GM04504 (cell line): ENCODE results near the gene MRPL50.

ENCODE experiments used
- DNase-seq: peaks from one replicate; pipeline ENCODE4 v3.0.0-alpha.2; 2012; ENCODE audit warnings: low read depth

MRPL50 gene

DNA sequence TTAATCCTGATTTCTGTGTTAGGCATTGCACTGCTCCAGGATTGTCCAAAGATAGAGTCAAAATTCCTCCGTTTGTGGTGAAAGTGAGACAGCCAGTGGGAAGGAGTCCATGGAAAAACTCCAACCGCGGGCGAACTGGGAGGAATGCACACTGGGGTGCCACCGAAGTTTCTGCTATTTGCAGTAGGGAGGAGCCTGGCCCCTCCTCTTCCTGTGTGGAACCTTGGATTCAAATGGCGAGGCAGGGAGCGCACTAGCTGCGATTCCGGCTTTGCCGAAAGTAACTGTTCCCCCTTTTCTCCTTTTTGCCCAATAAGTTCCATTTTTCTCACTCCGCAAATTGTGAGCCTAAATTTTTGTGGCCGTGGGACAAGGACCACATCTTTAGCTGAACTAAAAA lies 22.9 kb downstream of the MRPL50 start:
- DNase-seq = no peak

DNA sequence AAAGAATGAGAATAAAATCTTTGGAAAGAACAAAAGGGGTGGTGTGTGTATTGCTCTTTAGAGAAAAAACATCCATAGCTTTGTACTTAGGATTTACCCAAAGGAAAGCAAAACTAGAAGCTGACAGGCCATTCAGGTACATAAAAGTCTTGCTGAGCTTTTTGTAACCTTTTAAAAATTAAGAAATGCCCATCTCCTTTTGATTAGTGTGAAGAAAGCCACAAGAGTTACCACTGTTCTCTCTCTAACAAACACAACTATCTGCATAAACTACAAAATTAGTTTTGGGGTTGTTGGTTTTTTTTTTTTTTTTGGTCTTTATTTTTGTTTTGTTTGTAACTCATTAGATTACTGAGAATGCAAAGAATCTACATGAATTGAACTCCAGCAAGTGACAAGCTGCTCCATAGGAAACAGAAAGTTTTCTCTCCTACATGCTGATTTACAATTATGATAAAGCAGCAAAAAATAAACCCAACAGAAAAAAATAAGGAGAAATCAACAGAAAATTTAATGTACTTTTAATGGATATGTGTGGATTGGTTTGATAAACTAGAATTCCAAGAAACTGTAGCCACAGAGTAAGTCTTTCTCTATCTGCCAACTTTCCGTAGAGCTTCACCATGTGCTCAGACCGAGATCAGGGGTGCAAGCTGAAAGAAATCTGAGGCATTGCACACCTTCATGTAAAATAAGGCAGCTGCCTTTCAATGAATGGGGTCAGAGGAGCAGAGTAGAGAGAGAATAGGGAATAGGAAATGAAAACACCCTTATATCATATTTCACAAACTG lies 25.9 kb downstream of the MRPL50 start:
- DNase-seq = no peak

DNA sequence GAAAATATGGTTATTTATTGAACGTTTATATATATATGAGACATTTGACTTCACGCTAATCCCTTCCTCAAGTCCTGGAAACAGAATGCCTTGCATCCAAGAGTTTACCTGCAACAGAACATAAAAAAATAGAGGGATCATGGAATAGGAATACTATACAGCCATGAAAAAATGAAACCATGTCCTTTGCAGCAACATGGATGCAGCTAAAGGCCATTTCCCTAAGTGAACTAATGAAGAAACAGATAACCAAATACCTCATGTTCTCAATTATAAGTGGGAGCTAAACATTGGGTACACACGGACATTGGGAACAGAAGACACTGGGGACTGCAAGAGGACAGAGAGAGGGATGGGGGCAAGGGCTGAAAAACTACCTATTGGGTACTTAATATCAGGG lies 26.6 kb downstream of the MRPL50 start:
- no peak for DNase-seq

DNA sequence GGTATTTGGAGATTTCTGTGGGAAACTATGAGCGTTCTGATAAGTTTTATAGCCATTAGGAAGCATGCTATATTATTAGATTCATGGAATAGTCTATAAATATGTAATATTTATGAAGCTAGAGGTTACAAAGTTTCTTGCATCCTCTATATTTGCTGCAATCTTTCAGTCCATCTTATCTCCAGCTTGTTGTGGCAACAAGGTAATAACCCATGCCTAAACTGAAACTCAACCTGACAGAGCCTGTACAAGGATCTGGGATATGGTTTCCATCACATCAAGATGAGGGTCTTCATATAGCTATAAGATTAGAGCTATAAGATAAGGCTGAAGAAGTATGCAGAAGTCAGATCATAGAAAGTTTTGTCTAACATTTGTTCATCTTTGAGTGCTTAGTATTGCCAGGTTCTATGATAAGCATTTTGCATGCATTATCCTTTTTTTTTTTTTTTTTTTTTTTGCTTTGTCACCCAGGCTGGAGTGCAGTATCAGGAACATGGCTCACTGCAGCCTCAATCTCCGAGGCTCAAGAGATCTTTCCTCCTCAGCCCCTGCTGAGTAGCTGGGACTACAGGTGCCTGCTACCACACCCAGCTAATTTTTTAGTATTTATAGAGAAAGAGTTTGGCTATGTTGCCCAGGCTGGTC lies 28.4 kb downstream of the MRPL50 start:
- DNase-seq = no peak

DNA sequence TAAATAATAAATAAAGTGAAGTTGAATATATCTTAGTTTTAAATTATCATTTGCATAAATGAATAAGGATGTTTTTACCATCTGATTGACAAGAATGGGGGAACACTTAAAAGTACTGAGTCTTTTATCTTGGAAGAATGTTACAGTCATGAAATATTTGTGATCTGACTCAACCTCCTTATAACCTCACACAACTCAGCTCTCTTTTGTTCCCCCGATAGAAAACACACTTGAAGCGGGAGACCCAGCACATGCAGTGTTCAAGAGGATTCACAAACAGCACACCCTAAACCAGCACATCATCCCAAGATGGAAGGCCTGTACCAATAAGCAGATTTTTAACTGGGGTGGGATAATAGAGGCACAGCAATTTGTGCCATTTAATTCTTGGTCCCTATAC lies 29.1 kb downstream of the MRPL50 start:
- DNase-seq = no peak

DNA sequence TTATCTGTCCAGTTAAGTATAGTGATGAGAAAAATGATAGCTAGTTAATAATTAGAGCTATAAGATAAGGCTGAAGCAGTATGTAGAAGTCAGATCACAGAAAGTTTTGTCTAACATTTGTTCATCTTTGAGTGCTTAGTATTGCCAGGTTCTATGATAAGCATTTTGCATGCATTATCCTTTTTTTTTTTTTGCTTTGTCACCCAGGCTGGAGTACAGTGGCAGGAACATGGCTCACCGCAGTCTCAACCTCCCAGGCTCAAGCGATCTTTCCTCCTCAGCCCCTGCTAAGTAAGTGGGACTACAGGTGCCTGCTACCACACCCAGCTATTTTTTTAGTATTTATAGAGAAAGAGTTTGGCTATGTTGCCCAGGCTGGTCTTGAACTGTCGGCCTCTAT lies 31.1 kb downstream of the MRPL50 start:
- DNase-seq = no peak

DNA sequence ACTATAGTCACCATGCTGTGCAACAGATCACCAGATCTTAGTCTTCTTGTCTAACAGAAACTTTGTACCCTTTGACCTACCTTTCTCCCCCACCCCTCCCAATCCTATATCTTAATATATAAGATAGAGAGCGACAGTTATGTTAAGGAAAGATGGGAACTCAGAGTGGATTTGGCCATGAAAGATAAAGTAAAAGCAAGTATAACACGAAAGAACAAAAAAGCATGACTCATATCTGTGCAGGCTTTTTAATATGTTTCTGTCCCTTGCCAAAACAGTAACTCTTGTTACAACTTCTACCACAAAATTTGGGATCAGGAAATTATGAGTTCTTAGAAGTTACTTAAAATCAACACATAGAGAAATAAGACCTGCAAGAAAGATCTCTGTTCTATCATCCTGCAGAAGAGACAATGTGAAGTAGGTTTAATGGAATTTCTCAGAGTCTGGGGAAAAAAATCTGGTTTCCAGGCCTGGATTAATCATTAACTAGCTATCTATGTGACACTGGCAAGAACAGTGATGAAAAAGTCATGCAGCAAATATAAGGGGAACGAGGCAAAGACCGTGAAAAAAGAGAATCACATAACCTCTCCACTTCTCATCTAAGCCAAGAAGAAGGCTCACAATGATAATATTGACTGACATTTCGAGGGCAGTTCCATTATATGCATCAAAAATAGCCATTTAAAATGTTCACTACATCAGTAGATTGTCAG lies 32.2 kb downstream of the MRPL50 start:
- DNase-seq = peak; percentile 26

DNA sequence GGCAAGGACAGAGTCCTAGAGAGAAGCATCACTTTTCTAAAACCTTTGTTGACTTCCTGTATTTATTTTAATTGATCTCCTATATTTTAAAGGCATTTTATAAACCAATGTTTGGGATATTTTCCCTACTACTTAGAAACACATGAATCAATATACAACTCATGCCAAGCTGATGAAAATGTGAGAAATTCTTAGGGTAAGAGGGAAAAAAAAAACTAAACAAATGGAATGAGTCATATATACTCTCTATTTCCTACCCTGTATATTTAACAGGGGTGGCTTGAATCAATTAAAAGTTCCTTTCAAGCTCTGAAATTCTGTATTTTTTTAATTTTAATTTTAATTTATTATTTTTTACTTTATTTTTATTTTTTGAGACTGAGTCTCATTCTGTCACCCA lies 33.2 kb downstream of the MRPL50 start:
- peak; percentile 25 for DNase-seq

DNA sequence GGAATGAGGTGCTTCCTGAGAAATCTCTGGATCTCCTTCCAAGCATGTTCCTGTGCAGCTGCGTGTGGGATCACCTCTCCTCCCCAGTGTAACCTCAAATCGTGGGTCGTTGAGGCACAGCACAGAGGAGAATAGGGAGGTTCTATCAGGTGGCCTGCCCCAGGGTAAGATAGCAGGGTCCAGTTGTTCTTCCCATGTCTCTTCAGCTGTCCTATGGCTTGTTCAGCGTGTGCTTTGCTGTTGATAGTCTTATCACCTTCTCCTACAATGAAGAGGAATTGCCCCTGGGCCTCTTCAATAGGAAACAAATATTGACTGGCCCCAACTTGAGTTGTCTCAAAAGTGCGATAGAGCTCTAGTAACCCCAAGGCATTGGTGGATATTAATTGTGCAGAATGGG lies 36.0 kb downstream of the MRPL50 start:
- no peak for DNase-seq

DNA sequence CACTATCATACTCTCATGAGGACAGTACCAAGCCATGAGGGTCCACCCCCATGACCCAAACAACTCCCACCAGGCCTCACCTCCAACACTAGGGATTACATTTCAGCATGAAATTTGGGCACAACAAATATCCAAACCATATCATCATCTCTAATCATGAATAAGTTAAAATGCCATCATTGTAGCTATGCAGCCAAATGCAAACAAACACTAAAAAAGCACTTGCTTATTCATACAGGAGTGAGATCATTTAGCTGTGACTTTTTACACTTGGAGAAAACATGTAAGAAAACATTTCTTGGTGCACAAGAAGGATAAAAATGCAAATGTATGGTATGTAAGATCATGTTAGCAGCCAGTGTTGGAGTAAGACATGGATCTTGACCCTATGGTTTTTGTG lies 37.8 kb downstream of the MRPL50 start:
- no peak for DNase-seq

DNA sequence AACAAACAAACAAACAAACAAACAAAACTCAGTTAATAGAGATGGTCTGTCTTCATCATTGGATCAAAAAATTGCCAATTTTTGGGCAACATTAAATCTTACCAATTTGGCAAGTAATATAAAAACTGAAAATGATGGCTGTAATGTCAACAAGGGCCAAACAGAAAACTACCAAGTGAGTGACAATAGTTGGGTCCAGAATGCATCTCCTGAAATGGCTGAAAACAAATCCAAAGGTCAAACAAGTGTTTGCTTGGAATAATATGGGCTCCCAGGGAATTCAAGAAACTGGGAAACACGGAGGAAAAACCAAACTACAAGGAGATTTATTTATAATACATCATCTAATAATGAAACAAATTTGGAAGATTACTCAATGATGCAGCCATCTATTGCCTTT lies 38.7 kb downstream of the MRPL50 start:
- no peak for DNase-seq

DNA sequence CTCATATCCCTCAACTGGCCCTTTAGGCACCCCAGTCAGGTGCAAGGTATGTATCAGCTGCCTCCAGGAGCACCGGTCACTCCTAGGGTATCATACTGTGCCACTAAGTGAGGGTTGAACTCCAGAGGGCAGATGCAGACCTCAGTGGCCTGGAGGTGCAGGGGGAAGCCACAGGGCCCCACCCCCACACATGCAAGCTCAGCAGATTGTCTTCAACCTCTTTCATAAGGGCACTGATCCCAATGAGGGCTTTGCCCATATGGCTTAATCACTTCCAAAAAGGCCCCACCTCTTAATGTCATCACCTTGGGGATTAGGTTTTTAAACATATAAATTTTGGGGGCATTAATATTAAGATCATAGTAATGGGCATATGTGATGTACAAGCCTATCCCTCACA lies 41.8 kb downstream of the MRPL50 start:
- DNase-seq = no peak

DNA sequence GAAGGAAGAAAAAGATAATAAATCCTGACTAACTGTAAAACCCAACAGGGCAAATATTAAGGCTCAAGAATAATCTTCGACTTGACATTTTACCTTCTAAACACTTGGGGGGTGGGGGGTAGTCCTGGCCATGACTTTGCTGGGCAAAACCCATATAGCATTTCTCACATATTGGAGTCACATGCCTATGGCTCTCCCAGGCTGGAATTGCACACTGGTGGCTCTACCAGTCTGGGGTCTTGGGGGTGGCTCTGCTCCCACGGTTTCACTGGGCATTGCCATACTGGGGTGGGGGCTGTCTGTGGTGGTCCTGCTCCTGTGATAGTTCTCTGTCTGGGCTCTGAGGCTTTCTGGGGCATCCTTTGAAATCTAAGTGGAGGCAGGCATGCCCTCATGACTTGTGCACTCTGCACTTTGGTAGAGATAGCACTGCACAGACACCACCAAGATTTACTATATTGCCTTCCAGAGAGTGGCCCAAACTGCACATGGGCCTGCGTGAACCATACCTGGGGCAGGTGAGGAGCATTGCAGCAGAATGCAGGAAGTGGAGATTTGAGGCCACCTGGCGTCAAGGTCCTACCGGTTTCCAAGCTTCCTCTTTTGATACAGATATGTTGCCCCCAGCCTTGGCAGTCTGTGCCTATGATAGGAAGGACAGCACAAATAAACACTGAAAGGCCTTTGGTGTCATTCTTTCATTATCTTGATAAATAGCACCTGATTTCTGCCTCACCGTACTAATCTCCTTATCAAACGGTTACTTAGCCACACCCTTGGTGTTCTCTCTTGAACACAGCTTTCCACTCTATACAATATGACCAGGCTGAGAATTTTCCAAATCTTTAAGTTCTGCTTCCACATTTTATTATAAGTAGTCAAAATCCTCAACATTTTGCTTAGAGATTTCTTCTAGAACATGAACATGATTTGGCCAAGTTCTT lies 43.4 kb downstream of the MRPL50 start:
- no peak for DNase-seq

DNA sequence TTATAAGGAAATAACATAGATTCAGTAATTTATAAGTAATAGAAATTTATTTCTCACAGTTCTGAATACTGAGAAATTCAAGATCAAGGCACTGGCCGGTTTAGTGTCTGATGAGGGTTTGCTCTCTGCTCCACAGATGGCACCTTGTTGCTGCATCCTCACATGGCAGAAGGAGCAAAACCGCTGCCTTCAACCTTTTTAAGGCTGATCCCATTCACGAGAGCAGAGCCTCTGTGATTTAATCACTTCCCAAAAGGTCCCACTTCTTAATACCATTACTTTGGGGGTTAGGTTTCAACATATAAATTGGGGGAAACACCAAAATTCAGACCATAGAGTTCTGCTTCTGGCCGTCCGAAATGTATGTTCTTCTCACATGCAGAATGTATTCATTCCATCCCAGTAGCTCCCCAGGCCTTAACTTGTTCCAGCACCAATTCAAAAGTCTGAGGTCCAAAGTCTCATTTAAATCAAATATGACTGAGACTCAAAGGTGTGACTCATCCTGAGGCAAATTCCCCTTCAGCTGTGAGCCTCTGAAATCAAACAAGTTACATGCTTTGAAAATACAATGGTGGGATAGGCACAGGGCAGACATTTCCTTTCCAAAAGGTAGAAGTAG lies 44.2 kb downstream of the MRPL50 start:
- no peak for DNase-seq

DNA sequence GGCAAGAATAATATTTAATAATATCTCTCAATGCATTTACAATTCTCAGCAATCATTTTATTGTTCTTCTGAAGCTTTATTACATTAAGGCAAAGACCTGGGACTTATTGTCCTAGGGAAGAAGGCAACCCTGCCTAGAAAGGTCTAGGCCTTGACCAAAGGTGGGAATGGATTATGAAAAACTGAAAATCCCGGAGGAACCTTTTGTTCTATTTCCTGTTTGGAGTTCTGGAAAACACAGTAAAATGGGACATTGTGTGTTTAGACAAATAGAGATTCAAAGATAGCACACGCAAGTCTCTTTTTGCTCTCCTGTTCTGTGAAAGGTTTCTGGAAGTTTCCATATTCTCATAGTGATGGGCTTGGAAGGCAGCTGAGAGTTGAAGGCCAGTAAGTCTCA lies 44.7 kb downstream of the MRPL50 start:
- no peak for DNase-seq

DNA sequence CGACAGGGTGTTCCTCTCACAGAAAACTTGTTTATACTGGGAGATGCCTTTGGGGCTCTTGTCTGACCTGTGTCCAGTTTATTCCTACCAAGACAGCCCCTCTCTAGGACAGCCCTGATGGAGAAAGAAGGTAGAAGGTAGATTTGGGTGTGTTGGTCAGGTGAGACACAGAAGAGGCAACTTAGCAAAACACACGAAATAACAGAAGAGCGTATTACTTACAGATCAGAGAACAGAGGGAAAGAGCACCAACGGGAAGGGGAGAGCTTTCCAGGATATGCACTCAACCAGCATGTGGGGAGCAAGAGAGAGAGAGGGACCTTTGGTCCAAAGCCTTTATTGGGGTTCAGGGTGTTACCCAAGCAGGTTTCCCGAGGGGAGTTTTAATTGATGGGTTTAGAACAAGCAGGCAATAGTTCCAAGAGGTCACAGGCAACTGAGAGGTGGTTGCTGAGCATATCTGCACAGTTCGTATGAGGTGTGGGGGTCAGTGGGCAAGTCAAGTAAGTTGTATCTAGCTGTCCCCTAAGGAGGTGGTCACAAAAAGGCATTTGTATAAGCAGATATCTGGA lies 45.4 kb downstream of the MRPL50 start:
- no peak for DNase-seq

DNA sequence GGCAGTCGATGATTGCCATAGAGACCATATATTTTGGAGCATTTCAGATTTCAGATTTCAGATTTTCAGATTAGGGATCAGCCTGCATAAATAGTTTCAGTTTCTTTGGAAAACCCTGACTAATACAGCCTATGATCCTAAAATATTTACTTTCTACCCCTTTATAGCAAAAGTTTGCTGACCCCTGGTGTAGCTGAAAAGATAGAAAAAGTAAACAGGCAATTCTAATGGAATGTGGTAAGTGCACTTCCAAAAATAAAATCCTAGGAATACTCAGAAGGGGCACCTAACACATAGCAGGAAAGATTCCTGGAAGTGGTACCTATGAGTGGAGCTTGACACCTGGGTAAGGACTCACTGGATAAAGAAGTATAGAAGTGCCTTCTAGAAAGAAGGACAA lies 48.1 kb downstream of the MRPL50 start:
- no peak for DNase-seq

DNA sequence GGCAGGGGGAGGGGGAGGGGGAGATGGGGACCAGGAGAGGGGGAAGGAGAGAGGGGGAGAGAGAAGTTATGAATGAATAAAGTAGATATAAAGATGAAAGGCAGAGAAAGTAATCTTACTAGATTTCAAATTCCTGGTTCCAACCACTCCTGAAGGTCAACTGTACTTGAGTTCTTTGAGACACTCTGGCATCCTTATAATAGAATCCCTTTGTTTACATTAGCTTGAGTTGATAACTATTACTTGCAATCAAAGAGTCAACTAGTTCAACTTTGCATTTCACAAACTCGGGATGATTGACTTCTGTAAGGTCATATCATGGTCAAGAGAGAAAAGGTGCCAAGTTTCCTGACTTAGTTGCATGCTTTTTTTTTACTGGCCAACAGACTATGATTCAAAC lies 55.8 kb downstream of the MRPL50 start:
- DNase-seq = no peak

DNA sequence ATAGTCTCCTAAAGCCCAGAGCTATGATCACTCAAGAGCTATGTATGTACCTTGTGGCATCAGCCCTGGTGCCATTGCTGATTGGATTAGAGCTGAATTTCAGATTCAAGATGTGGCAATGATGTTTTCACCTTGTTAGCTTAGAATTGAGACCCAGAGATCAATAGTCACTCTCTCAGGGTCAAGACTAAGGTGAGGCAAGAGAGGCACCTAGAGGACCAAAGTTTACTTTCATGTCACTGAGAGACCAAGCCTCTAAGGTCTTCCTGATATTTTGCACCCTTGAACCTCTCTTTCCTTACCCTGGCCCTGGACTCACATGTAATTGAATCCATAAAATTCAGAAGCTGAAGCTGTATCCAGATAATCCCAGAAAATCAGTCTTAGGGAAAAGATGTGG lies 56.5 kb downstream of the MRPL50 start:
- no peak for DNase-seq
